HFF-Myc (cell line): ENCODE data around the gene TENM4.
A peak's percentile ranks its signal among the peaks of the same experiment; 100 is the strongest.

Experiments
- DNase-seq: peaks from one replicate; pipeline ENCODE4 v3.0.0-alpha.2; 2011; ENCODE audit warnings: low read depth; ENCODE audit errors: extremely low read depth
- H3K4me3 ChIP-seq: replicated peaks from 2 replicates; pipeline ENCODE4 v1.5.1; 2011; ENCODE audit warnings: low read depth, mild to moderate bottlenecking, control low read depth, low read length
- TF ChIP-seq, protein P1 (sequence below): IDR thresholded peaks from 2 replicates; pipeline ENCODE4 v1.5.1; 2012; ENCODE audit warnings: mild to moderate bottlenecking, low read depth, low read length, control low read depth; ENCODE audit errors: missing control alignments

Gene TENM4

DNA sequence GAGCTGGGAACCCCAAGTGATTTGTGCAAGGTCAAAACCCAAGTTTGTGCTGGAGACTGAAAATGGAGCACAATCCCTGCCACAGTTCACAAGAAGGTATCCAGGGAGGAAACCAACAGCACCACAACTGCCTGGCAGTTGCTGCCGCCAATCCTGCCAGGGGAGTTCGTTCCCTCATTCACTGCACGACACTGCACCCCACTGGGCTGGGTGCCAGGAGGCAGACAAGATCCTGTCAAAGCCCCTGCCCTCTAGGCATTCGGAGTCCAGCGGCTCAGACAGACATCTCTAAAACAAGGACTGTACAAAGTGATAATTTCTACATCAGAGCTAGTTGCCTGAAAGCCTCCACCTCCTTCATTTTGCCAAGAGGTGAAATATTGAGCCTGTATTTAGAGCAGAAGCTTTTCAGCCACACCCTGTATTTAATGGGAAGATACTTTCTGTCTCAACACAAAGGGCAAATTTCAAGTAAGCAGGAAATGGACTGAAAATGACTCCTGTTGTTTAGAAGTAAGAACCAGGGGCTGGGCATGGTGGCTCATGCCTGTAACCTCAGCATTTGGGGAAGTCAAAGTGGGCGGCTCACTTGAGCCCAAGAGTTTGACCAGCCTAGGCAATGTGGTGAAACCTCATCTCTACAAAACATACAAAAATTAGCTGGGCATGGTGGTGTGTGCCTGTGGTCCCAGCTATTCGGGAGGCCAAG is 588.8 kb downstream of the TENM4 start:
- H3K4me3 ChIP-seq, result no peak overlapping the region
- no peak for DNase-seq
- TF ChIP-seq, protein P1, sequence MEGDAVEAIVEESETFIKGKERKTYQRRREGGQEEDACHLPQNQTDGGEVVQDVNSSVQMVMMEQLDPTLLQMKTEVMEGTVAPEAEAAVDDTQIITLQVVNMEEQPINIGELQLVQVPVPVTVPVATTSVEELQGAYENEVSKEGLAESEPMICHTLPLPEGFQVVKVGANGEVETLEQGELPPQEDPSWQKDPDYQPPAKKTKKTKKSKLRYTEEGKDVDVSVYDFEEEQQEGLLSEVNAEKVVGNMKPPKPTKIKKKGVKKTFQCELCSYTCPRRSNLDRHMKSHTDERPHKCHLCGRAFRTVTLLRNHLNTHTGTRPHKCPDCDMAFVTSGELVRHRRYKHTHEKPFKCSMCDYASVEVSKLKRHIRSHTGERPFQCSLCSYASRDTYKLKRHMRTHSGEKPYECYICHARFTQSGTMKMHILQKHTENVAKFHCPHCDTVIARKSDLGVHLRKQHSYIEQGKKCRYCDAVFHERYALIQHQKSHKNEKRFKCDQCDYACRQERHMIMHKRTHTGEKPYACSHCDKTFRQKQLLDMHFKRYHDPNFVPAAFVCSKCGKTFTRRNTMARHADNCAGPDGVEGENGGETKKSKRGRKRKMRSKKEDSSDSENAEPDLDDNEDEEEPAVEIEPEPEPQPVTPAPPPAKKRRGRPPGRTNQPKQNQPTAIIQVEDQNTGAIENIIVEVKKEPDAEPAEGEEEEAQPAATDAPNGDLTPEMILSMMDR, result no peak

DNA sequence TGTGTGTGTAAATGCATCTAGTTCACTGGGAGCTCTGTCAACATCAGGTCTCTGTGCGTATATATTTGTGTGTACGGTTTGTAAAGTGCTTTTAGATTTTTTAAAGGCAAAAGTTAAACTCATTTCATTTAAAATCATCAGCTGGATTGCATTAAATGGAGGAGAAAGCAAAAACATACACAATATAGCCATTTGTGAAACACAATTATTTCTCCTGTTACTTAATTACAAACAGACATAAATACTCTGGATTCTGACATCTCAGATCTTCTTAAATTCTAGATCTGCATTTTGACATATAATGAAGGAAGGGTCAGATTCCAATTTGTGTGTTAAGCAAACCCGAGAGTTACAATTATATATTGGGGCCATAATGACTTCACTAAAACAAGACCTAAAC is 590.8 kb downstream of the TENM4 start:
- no peak for DNase-seq
- TF ChIP-seq, protein P1, result no peak
- no peak overlapping the region for H3K4me3 ChIP-seq

DNA sequence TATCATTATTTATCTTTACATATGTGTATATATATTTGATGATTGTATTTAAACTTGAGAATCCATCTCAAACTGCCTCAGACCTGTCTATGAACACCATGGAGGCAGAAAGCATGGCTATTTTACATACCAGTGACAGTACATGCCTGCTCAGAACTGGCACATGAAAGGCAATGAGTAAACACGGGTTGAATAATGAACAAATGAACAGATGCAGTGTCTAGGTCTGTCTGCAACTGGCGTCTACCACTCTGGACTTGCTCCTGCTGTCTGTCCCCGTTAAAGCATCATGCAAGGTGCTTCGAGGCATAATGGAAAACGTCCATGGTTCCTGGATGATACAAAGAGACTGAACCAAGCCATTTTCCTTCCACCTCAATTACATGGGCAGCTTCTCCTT is 594.6 kb downstream of the TENM4 start:
- no peak for DNase-seq
- TF ChIP-seq, protein P1, result no peak
- H3K4me3 ChIP-seq, result no peak overlapping the region

DNA sequence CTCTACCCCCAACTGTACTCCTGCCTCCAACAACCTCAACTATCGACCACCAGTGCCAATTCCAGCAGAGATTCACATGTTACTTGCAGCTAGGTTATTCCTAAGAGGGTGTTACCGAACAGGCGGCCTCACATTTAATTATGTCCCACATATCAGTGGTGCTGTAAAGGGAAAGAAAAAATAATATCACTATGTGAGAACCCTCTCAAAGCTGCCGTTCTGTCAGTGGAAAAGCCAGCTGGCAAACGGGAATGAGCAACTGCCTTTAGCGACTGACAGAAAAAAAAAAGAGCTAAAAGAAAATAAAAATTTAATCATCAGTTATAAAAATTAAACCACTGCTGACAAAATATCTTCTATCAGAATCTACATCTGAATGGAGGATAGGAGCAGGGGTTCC is 595.3 kb downstream of the TENM4 start:
- no peak overlapping the region for H3K4me3 ChIP-seq
- no peak for DNase-seq
- TF ChIP-seq, protein P1, result no peak

DNA sequence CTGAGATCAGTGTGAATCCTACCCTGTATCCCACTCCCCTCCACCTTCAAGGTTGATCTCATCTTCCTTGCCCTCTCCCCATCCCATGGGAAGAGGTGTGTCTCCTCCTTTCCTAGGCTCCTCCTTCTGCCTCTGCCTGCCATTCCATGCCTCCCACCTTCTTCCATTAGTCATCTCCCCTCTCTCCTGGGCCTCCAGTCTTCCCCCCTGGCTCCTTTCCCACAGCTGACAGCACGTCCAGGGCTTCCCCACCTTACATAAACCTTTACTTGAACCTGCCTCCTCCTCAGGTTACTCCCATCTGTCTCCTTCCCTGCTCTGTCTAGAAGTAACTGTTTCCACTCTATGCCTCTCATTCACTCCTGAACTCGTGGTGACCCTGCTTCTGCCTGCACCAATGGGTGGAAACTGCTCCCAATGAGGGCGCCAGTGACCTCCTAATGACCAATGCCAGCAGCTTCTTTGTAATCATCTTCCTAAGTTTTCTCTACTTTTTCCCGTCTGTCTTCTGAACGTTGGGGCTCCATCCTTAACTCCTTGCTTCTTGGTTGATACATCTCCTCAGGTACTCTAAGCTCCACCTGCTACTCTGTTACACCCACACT is 599.3 kb downstream of the TENM4 start:
- DNase-seq, result no peak
- H3K4me3 ChIP-seq, result no peak overlapping the region
- TF ChIP-seq, protein P1, result no peak

DNA sequence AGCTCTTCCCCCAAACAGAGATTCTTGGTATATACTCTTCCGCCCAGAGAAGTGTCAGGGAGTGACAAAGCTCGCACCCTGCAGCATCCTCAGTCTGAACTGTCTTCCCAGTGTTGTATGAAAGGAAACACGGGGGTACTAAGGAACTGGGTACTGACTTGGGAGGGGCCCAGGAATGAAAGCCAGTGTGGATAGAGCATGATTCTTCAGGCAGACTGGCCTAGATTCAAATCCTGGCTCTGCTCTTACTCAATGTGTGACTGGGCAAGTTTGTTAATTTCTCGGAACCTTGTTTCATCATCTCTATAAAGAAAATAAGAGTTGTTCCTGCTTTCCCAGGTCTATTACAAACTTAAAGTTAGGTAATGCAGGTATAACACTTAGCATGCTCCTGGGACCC is 600.2 kb downstream of the TENM4 start:
- TF ChIP-seq, protein P1, result no peak
- no peak overlapping the region for H3K4me3 ChIP-seq
- no peak for DNase-seq

DNA sequence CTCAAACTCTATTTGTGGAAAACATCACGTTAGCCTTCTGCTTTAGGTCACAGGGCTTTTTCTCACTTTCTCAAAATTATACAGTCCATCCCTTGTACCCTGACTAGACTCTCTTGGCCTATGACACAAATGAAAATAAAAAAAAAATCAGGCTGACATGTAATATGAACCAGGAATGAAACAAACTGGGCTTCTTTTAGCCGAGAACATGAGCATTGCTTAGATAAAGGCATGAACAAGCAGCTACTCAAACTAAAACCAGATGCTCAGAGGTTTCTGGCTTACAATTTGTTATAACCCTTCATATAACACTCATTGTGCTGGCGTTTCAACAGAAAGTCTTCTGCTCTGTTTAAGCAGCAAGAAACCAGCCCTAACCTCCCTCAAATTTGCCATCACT is 600.6 kb downstream of the TENM4 start:
- H3K4me3 ChIP-seq, result no peak overlapping the region
- DNase-seq, result peak; percentile 83
- TF ChIP-seq, protein P1, result no peak
